Measurements from ENCODE around the gene SIVA1.
A peak's percentile ranks its signal among the peaks of the same experiment; 100 is the strongest.

The SIVA1 gene

GRCh38 chr14:104798300-104799243, 45.6 kb downstream of the SIVA1 start:
- DNase-seq: no peak

- no peak for DNase-seq
Measured at GRCh38 chr14:104799244-104800014, 46.5 kb downstream of the SIVA1 start.

- no peak for DNase-seq
Measured at GRCh38 chr14:104800015-104800770, 47.2 kb downstream of the SIVA1 start.

GRCh38 chr14:104800771-104801519, 48.0 kb downstream of the SIVA1 start, which contains the start of gene ZBTB42:
TSS of gene ZBTB42 (plus strand) at chr14:104801101. CDS start at chr14:104801198, 97 bp downstream.
- peak; percentile 22 for DNase-seq

- no peak for DNase-seq
Measured at GRCh38 chr14:104801520-104802393, 48.8 kb downstream of the SIVA1 start.

- no peak for DNase-seq
Measured at GRCh38 chr14:104802394-104803184, 49.6 kb downstream of the SIVA1 start.

- DNase-seq: no peak
Measured at GRCh38 chr14:104803280-104803911, 50.4 kb downstream of the SIVA1 start.

- no peak for DNase-seq
Measured at GRCh38 chr14:104803912-104804410, 51.0 kb downstream of the SIVA1 start.

- no peak for DNase-seq
Measured at GRCh38 chr14:104804481-104805325, 51.8 kb downstream of the SIVA1 start.

- DNase-seq: no peak
Measured at GRCh38 chr14:104805326-104805678, 52.4 kb downstream of the SIVA1 start.

GRCh38 chr14:104805941-104806624, 53.1 kb downstream of the SIVA1 start:
- no peak for DNase-seq

GRCh38 chr14:104806625-104807465, 53.9 kb downstream of the SIVA1 start:
- DNase-seq: no peak

GRCh38 chr14:104808456-104808855, 55.5 kb downstream of the SIVA1 start:
- DNase-seq: no peak

Data from NCI-H2227 treated with DMSO at 0.1 percent for 48 hours (cell line).